HG02973 (cell line): Measurements from ENCODE around the gene HAUS3.
"Not testable (repeated sequence)": the region's sequence is repeated elsewhere in the genome, so short reads cannot be mapped to it uniquely, and the experiment has no call there.

Experiments
- ATAC-seq: cut with Tn5 transposase; IDR thresholded peaks from one replicate; pipeline ENCODE4 v1.9.1; 2021; ENCODE audit warnings: moderate library complexity; ENCODE audit not compliant: unreplicated experiment

Gene HAUS3

GRCh38 chr4:2275546-2276251 lies 33.8 kb upstream of the HAUS3 start:
- no peak for ATAC-seq

DNA sequence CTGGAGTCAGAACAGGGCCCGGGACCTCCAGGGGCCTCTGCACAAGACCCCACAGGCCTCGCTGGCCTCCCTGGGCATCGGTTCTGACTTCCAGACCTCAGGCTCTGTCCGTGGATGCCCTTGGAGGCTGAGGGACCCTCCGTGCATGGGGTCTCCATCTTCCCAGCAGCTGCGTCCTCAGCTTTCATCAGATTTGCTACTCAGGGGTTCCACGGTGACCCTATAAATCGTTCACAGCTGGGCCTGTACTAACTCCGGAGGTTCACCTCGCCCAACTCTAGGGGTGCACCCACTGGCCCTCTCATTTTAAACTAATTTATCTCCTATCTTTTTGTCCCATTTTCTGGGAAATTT lies 33.1 kb upstream of the HAUS3 start:
- ATAC-seq, result not testable (repeated sequence)

DNA sequence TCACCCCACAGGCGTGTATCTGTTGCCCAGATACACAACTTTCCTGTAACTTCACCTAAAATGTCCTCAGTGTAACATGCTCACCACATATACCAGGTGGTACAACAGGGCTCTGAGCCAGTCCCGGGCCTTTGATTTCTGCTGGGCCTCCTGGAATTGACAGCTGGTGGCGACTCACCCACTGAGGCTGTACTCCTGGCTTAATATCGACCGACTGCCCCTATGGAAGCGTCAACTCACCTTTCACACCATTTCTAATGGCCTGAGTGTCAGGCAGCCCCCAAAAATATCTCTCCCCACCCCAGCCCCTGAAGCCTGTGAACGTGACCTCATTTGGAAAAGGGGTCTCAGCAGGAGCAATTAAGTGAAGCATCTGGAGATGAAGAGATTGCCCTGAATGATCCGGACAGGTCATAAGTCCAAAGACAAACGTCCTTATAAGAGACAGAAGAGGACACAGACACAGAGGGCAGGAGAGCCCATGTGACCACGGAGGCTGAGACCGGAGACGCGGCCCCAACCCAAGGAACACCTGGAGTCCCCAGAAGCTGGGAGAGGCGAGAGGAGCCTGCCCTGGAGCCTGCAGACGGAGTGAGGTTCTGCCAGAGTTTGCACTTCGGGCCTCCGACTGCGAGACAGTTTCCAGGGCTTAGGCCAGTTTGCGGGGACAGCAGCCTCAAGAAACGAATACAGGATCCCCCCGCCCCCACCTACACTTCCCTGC lies 32.6 kb upstream of the HAUS3 start:
- no peak for ATAC-seq

- ATAC-seq, result no peak
Observed at GRCh38 chr4:2273657-2274319, 31.9 kb upstream of the HAUS3 start.

GRCh38 chr4:2273221-2273620 lies 31.3 kb upstream of the HAUS3 start:
- no peak for ATAC-seq

DNA sequence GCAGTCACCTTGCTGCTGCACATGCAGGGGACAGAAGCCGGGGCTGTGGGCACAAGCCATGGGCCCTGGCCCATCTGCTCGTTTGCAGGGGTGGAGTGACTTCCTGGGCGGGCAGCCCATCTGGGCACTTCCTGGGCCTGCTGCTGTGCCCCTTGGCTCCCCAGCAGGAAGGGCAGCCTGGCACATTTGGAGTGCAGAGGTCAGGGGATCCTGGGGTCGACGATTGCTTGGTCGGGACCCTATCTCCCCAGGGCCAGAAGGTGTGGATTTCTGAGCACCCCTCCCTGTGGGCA lies 30.9 kb upstream of the HAUS3 start:
- no peak for ATAC-seq

- ATAC-seq, result no peak
Observed at GRCh38 chr4:2272026-2272827, 30.3 kb upstream of the HAUS3 start.

DNA sequence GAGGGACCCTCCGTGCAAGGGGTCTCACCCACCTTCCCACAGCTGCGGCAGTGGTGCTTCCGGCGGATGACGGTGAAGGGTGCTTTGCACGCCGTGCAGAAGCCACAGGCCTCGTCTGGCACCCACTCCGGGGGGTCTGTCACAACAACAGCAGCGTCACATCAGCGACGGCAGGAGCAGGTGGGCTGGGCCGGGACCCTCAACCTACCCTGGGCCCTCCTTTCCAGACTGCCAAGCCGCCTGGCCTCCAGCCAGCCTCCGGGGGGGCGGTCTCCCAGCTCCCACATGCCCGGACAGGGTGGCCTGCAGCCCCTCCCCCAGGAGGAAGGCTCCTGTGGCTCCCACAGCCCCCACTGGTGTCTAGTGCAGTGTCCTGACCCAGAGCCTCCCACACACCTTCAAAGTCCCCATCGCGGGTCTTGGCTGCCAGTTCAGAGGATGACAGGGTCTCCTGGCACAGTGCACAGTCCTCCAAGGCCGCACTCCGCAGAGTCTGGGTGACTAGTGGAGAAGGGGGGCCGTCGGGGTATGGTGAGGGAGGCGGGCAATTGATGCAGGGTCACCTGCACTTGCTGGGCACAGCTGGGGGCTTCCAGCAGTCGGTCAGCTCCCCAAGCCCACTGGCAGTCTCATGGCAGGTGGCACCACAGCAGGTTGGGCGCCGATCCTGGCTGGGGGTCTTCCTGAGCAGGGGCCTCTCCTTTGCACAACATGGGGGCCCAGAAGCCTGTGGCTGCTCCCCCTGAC lies 29.5 kb upstream of the HAUS3 start:
- no peak for ATAC-seq

DNA sequence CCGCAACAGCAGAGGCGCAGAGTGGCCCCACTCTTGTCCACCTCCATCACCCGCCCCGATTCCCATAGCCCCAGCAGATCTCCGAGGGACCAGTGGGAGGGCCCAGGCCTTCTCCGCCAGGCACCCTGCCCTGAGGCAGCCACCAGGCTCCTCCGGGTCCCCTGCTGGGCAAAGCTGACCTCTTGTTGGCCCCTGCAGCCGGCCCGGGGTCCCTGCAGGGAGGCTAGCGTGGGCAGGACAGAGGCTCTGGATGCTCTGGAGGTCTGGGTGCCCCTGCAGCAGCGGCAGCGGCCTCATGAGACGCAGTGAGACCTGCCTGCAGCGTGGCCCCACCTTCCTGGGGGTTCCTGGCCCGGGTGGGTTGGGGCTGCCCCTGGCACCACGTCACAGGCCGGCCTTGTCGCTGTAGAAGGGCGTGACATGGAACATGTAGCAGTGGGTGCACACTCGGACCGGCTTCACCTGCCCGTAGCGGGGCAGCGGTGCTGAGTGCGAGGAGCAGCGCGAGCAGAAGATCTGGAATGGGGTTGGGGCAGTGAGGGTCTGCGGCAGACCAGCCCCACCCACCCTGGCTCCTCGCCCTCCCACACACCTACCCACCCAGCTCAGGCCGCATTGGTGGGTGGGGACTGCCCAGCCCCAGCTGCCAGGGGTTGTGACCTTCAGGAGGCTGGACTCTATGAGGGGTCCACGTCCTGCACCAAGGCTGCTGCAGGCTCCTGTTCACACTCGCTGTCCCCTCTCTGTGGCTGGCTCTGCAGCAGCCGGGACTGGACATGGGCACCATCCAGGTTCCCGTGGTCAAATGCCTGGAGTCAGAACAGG lies 28.6 kb upstream of the HAUS3 start:
- ATAC-seq, result no peak

DNA sequence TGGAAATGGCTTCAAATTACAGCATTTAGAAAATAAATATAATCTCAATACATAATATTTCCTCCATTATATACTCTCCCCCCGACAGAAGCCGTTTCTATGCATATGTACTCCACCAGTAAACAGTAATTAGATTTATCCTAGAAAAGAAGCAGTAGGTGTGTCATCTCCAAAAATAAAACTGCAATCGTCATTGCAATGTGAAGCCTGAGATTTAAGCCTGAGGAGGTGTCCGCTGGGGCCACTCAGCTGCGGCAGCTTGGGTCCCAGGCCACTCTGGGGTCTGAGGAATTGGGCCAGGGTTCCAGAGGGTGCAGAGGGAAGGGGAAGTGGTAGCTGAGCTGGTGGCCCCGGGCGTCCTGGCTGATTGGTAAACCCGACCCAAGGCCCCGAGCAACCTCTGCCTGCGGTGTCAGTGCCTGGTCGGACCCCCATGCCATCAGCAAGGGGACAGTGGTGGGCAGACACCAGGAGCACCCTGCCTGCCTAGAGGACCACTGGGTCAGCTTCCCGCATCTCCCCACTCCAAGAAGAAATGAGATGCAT lies 27.8 kb upstream of the HAUS3 start:
- no peak for ATAC-seq

GRCh38 chr4:2269206-2269531 lies 27.2 kb upstream of the HAUS3 start:
- no peak for ATAC-seq

- ATAC-seq, result no peak
Observed at GRCh38 chr4:2268357-2269205, 26.7 kb upstream of the HAUS3 start.

DNA sequence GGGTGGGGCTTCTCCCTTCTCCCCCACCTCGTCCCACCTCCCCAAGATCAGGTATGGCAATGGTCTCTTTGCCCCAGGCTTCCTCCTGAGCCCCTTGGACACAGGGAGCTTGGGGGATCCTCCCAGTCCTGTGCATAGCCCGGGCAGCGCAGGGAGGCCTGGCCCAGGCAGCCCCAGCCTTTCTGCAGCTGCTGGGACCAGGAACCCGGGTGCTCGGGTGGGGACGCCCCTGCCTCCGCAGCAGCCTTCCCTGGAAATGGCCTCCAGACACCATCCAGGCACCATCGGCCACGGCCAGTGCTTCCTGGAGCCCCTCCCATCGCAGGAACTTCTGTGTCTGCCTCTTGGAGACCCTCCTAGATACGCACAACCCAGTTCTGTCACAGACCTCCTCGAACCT lies 25.9 kb upstream of the HAUS3 start:
- no peak for ATAC-seq

DNA sequence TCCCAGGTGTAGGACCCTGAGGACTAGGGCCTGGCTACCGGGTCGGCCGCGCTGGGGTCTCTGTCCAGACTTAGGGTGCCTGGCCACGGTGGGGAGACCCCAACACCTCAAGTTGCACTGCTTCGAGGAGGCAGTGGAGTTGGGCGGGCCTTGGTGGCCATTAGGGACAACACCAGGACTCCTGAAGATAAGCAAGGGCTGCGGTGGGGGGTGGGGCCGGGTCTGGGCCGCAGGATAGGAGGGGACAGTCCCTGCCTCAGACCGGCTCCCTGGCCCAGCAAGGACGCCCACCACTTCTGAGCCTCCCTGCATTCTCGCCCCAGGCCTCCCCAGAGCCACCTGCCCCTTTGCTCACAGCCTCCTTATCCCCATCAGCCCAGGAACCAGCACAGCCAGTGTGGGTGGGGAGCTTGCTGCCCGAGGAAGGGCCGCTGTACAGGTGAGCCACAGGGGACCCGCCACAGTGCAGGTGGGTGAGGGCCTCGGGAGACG lies 25.4 kb upstream of the HAUS3 start:
- no peak for ATAC-seq

DNA sequence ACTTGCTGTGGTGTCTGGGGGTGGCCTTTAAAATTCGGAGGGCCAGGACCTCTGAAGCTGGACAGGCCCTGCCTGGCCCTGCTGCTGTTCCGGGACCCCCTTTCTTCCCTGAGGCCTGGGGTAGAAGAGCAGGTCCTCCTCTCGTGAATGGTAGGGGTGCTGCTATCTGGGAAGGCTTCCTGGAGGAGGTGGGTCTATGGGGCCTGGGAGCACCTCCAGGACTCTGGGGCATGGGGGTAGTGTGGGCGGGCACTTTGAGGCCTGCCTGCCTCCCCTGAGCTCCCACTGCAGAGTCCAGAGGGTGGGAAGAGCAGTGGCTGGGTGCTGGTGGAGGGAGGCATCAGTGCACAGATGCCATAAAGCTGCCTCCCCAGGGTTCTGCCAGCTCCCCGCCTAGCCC lies 24.9 kb upstream of the HAUS3 start:
- no peak for ATAC-seq

GRCh38 chr4:2266181-2266580 lies 24.3 kb upstream of the HAUS3 start:
- no peak for ATAC-seq

DNA sequence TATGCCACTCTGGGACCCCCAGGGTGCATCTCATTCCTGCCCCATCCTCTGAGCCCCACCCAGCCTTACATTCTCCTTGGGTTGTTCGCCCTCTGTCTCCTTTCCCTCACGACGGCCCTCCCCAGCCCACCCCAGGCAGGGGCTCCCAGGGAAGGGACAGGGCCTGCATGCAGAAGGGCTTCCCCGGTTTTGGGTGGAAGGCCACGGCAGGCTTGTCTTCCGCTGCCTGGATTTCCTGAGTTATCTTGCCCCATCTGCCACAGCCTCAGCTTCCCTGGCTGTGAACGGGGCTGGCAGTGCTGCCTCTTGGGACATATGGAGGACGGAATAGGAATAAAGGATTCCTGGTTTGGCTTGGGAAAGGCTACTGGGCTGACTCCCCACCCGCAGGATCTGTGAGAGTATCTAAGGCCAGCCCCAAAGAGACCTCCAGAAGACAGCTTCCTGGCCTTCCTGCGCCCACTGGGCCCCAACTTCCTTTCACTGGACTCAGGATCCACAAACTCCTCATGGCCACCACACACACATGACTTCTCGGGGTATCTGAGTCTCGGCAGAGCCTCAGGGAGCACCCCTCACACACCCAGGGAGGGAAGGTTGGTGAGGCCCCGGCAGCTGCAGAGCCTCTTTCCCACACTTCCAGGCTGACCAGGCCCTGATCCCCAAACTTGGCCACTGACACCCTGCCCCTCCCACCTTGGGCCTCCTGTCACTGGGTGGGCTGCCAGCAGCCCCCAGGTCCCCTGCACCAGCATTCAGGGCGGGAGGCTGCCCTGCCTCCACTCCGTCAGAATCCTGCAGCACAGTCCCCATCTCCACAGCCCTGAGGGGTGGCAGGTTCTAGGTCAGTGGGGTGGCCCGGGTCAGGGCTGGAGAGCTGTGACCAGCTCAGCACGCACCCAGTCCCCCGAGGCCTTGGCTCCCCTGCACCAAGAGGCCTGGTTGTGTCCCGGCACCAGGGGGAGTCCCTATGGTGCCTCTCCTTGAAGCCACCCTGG lies 23.5 kb upstream of the HAUS3 start:
- no peak for ATAC-seq
